Gastroesophageal sphincter (tissue), 3 donors: Measurements from ENCODE around the gene ADAM22.

Experiments
- CTCF ChIP-seq, 4 experiments: fragments of 200-600 bp in 2 of 4; fragments of 450-650 bp in 2 of 4; sonication (generic) in 1 of 4; IDR thresholded peaks; one replicate each; pipeline ENCODE4 v1.5.1; 2017 to 2019; ENCODE audit warnings: antibody characterized with exemption in 4 of 4, mild to moderate bottlenecking in 2 of 4, moderate library complexity in 2 of 4
- POLR2A ChIP-seq, 2 donors: fragments of 450-650 bp; IDR thresholded peaks; one replicate each; pipeline ENCODE4 v1.6.1; 2017; ENCODE audit warnings: antibody characterized with exemption in 2 of 2, mild to moderate bottlenecking in 2 of 2, moderate library complexity in 1 of 2

- TF ChIP-seq POLR2A (IDR thresholded peaks at IDR 0.05) (no peak), CTCF (IDR thresholded peaks at IDR 0.05) (no peak)
These were observed 21.9 kb upstream of the ADAM22 start for GRCh38 chr7:87912121-87912520.
